Esophagus muscularis mucosa (tissue), 4 donors: ENCODE results near the gene PRKAR1B. TPM values are rescaled to one million over a fixed set of nuclear protein-coding genes. Genes with fewer than 3 reads are reported as not detected.

Experiments
- DNase-seq: peaks from one replicate; pipeline ENCODE4 v3.0.0-alpha.2; 2017; ENCODE audit errors: extremely low spot score
- H3K27ac ChIP-seq, 4 donors: fragments of 200-600 bp; sonication (generic); replicated peaks in 1 of 4; 1 replicate in 3 of 4; 2 replicates in 1 of 4; pipeline ENCODE4 v1.5.1; 2016 to 2019; ENCODE audit warnings: mild to moderate bottlenecking in 1 of 4
- H3K27me3 ChIP-seq, 4 donors: fragments of 200-600 bp; sonication (generic); one replicate each; pipeline versions ENCODE4 v1.5.1 to v1.6.0; 2016 to 2019
- H3K36me3 ChIP-seq, 4 donors: fragments of 200-600 bp; sonication (generic); one replicate each; pipeline ENCODE4 v1.5.1; 2016 to 2019
- H3K4me1 ChIP-seq, 4 donors: fragments of 200-600 bp; sonication (generic); one replicate each; pipeline ENCODE4 v1.5.1; 2016 to 2019
- H3K4me3 ChIP-seq, 4 donors: fragments of 200-600 bp; sonication (generic); 1 replicate in 2 of 4; 2 replicates in 2 of 4; pipeline ENCODE4 v1.5.1; 2016 to 2019; ENCODE audit warnings: mild to moderate bottlenecking in 4 of 4, moderate library complexity in 1 of 4
- H3K9me3 ChIP-seq, 4 donors: fragments of 200-600 bp; sonication (generic); 1 replicate in 3 of 4; 2 replicates in 1 of 4; pipeline ENCODE4 v1.5.1; 2016 to 2019
- EP300 ChIP-seq: sonication (generic); formaldehyde crosslinking; IDR thresholded peaks from one replicate; pipeline ENCODE4 v1.6.1; 2017; ENCODE audit warnings: antibody characterized with exemption
- POLR2A ChIP-seq: fragments of 450-650 bp; IDR thresholded peaks from one replicate; pipeline ENCODE4 v1.6.1; 2017; ENCODE audit warnings: antibody characterized with exemption, moderate library complexity, mild to moderate bottlenecking, low read depth
- POLR2AphosphoS5 ChIP-seq, 2 donors: sonication (generic); formaldehyde crosslinking; IDR thresholded peaks; one replicate each; pipeline ENCODE4 v1.6.1; 2017; ENCODE audit warnings: antibody characterized with exemption in 2 of 2
- WGBS: methylation state at CpG from one replicate; pipeline ENCODE4 v1.1.5; 2018; 5-methylcytosine and 5-hydroxymethylcytosine counted together
- intact Hi-C: fragments of 100-400 bp; cut with DNase I; formaldehyde crosslinking; loops from one replicate; pipeline ENCODE4 v1.15.1; 2023
- total RNA-seq, 4 donors: library from RNA; depleted of rRNA; stranded (reverse); fragments of >200 nt; gene quantifications; one replicate each; pipeline versions ENCODE4 v1.1.0 to v1.2.1, GENCODE V29; 2016
- TF ChIP-seq, protein P1 (sequence below), 3 experiments: fragments of 200-600 bp in 2 of 3; fragments of 450-650 bp in 1 of 3; sonication (generic) in 2 of 3; IDR thresholded peaks; one replicate each; pipeline ENCODE4 v1.5.1; 2017 to 2019; ENCODE audit warnings: antibody characterized with exemption in 3 of 3, mild to moderate bottlenecking in 2 of 3, moderate library complexity in 1 of 3

Gene PRKAR1B
- total RNA-seq, 4 donors from 2014 or later: 15.4 to 46.9 (median 31.4) TPM

DNA sequence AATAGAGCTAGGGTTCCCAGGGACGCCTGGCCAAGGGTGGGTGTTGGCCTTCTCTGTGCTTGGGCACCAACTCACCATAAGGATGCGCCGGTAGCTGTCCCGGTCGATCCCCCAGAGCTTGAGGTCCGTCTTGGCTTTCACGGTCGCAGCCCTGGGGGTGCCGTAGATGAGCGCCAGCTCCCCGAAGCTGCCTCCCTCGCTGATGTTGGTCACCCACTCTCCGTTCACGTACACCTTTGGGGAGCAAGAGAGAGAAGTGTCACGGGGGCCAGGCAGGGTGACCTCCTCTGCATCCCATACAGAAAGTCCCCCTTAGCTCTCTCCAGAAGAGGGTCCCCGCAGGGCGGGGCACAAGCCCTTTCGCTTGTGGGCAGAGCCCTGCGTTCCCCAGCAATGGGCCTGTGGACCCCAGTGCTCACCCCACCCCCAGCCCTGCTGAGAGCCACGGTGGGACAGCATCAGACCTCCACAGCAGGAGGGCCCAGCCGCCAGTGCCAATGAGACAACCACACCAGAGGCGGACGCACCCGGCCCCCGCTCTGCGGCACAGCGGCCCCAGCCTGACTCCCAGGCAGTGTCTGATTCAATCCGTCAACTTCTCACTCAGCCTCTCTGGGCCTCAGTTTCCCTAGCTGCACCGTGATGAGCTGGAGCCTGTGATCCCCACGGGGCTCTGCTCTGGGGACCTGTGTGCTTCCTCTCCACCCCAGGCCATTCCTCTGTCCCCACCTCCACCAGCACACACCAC is 130.8 kb downstream of the PRKAR1B start:
- Histone ChIP-seq H3K9me3 (no peaks in the 10 kb centered on the region), H3K4me1 (peaks cover 12 to 22% (median 18%) of the 10 kb centered on the region in 4 donors), H3K27me3 (no peaks in the 10 kb centered on the region), H3K36me3 (peaks cover 0 to 15% (median 5%) of the 10 kb centered on the region in 4 donors), H3K4me3 (no peak overlapping the region), H3K27ac (no peak overlapping the region)
- no peak for DNase-seq
- TF ChIP-seq POLR2A (no peak), EP300 (no peak), POLR2AphosphoS5 (IDR thresholded peaks at IDR 0.05) (no peak)
- TF ChIP-seq, protein P1, sequence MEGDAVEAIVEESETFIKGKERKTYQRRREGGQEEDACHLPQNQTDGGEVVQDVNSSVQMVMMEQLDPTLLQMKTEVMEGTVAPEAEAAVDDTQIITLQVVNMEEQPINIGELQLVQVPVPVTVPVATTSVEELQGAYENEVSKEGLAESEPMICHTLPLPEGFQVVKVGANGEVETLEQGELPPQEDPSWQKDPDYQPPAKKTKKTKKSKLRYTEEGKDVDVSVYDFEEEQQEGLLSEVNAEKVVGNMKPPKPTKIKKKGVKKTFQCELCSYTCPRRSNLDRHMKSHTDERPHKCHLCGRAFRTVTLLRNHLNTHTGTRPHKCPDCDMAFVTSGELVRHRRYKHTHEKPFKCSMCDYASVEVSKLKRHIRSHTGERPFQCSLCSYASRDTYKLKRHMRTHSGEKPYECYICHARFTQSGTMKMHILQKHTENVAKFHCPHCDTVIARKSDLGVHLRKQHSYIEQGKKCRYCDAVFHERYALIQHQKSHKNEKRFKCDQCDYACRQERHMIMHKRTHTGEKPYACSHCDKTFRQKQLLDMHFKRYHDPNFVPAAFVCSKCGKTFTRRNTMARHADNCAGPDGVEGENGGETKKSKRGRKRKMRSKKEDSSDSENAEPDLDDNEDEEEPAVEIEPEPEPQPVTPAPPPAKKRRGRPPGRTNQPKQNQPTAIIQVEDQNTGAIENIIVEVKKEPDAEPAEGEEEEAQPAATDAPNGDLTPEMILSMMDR (IDR thresholded peaks at IDR 0.05): no peak
- intact Hi-C loops: no loop called here
- WGBS: 96% methylated on average over 14 of the region's 30 CpGs

DNA sequence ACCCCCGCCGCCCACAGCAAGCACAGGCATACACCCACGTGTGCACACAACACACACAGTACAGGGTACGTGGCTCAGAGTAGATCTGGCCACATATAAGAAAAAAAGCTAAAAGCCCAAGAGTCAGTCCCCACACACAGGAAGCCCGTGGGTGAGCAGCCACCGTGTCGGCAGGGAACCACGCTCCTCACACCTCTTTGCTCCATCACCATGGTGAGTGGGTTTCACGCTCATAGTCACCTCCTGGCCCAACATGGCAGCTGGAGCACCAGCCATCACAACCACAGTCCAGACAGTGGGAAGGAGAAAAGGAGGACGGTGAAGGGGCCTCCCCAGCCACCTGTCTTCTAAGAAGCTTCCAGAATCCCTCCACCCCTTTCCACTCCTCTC is 131.5 kb downstream of the PRKAR1B start:
- intact Hi-C loops: no loop called here

DNA sequence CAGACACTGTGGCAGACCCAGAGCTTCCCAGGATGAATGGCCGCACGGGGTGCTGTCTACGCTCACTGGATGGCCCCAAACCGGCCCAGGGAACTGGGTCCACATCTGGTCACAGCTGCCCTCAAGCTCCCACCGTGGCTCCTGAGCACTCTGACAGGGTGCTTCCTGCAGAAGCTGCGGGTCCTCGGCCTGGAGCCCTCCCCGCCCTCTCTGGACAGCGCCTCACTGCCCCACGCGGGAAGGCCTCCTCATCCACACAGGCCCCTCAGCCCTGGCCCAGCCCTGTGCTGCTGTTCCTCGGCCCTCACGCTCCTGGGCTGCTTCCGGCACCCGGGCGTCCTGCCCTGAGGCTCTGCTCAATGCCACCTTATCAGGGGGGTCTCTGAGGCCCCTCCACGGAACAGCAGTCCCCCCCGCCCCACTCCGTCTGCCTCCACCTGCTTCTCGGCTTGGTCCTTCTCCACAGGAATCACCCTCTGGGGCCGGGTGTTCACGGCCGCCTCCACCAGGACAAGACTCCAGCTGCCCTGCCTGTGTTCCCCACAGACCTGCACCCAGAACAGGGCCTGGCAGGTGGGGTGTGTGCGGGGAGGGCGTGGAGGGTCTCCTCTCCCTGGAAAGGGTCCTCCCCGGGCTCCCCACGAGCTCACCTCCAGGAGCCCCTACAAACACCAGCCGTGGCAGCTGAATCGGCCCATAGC is 132.0 kb downstream of the PRKAR1B start:
- no peak for DNase-seq
- H3K4me3 ChIP-seq: no peak overlapping the region
- no peaks in the 10 kb centered on the region for H3K27me3 ChIP-seq
- H3K36me3 ChIP-seq: peaks cover 0 to 15% (median 5%) of the 10 kb centered on the region in 4 donors
- 98% methylated on average over 23 of the region's 29 CpGs for WGBS
- H3K4me1 ChIP-seq: peaks cover 12 to 25% (median 21%) of the 10 kb centered on the region in 4 donors
- H3K9me3 ChIP-seq: no peaks in the 10 kb centered on the region
- intact Hi-C loops: no loop called here
- TF ChIP-seq EP300: no peak
- TF ChIP-seq, protein P1 (IDR thresholded peaks at IDR 0.05): no peak
- TF ChIP-seq POLR2A: no peak
- no peak for TF ChIP-seq POLR2AphosphoS5 (IDR thresholded peaks at IDR 0.05)
- H3K27ac ChIP-seq: no peak overlapping the region

More for the DNA sequence above, 131.5 kb downstream of the PRKAR1B start:
- no peak overlapping the region for H3K27ac ChIP-seq
- H3K36me3 ChIP-seq: peaks cover 0 to 15% (median 5%) of the 10 kb centered on the region in 4 donors
- WGBS: 98% methylated on average over 9 of the region's 10 CpGs
- no peak for TF ChIP-seq POLR2A
- TF ChIP-seq, protein P1 (IDR thresholded peaks at IDR 0.05): no peak
- no peak for TF ChIP-seq POLR2AphosphoS5 (IDR thresholded peaks at IDR 0.05)
- TF ChIP-seq EP300: no peak
- H3K4me3 ChIP-seq: no peak overlapping the region
- no peaks in the 10 kb centered on the region for H3K9me3 ChIP-seq
- peaks cover 12 to 22% (median 18%) of the 10 kb centered on the region in 4 donors for H3K4me1 ChIP-seq
- no peaks in the 10 kb centered on the region for H3K27me3 ChIP-seq
- no peak for DNase-seq

DNA sequence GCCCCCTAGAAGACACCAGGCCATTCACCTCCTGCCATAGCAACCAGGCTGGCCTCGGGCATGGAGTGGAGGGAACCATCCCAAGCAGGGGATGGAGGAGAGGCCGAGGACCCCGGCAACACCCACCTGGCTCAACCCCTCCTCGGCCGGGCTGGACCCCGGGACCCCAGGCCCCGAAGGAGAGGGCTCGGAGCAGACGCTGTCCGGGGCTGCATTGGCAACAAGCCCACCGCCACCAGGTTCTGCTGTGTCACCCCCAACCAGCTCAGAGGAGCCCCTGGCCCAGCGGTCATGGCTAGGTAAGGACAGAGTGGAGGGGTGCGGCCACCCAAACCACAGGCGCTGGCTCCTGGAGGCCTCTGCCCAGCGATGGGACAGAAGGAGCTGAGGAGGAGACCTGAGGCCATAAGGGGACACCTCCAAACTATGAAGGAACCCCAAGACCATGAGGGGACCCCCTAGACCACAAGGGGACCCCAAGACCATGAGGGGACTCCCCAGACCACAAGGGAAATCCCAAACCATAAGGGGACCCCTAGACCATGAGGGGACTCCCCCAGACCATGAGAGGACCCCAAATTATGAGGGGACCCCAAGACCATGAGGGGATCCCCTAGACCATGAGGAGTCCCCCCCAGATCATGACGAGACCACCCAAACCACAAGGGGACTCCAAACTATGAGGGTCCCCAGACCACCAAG is 132.7 kb downstream of the PRKAR1B start:
- H3K27me3 ChIP-seq: no peaks in the 10 kb centered on the region
- H3K27ac ChIP-seq: no peak overlapping the region
- TF ChIP-seq POLR2AphosphoS5 (IDR thresholded peaks at IDR 0.05) (no peak), EP300 (no peak), POLR2A (no peak)
- TF ChIP-seq, protein P1 (IDR thresholded peaks at IDR 0.05): no peak
- no peaks in the 10 kb centered on the region for H3K9me3 ChIP-seq
- H3K4me3 ChIP-seq: no peak overlapping the region
- 100% methylated on average over 1 of the region's 16 CpGs for WGBS
- intact Hi-C loops: no loop called here
- peaks cover 12 to 27% (median 22%) of the 10 kb centered on the region in 4 donors for H3K4me1 ChIP-seq
- peaks cover 0 to 15% (median 5%) of the 10 kb centered on the region in 4 donors for H3K36me3 ChIP-seq
- DNase-seq: no peak
